Stomach (tissue), 9 donors: ENCODE measurements around the gene SORCS2. TPM values are rescaled to one million over a fixed set of nuclear protein-coding genes. Genes with fewer than 3 reads are reported as not detected.

Source experiments
- DNase-seq, 2 donors: peaks; one replicate each; pipeline versions ENCODE4 v3.0.0 to v3.0.0-alpha.2; 2013 to 2019
- H3K27ac ChIP-seq, 5 donors: fragments of 200-600 bp in 4 of 5; sonication (generic) in 4 of 5; one replicate each; pipeline ENCODE4 v1.5.1; 2013 to 2019; ENCODE audit warnings: mild to moderate bottlenecking in 1 of 5, moderate library complexity in 1 of 5
- H3K27me3 ChIP-seq, 3 donors: fragments of 200-600 bp; sonication (generic); one replicate each; pipeline ENCODE4 v1.5.1; 2017 to 2019; ENCODE audit warnings: mixed run types in 1 of 3
- H3K36me3 ChIP-seq, 4 donors: fragments of 200-600 bp; sonication (generic); 1 replicate in 3 of 4; 2 replicates in 1 of 4; pipeline ENCODE4 v1.5.1; 2016 to 2019
- H3K4me1 ChIP-seq, 4 donors: fragments of 200-600 bp; sonication (generic); one replicate each; pipeline ENCODE4 v1.5.1; 2016 to 2019
- H3K4me3 ChIP-seq, 4 donors: fragments of 200-600 bp; sonication (generic) in 3 of 4; one replicate each; pipeline ENCODE4 v1.5.1; 2016 to 2019; ENCODE audit warnings: mild to moderate bottlenecking in 1 of 4
- H3K9me3 ChIP-seq, 4 donors: fragments of 200-600 bp; sonication (generic); one replicate each; pipeline ENCODE4 v1.5.1; 2016 to 2019
- EP300 ChIP-seq: sonication (generic); formaldehyde crosslinking; IDR thresholded peaks from one replicate; pipeline ENCODE4 v1.6.1; 2017; ENCODE audit warnings: antibody characterized with exemption
- POLR2A ChIP-seq, 4 donors: fragments of 450-650 bp; IDR thresholded peaks; one replicate each; pipeline ENCODE4 v1.6.1; 2016; ENCODE audit warnings: antibody characterized with exemption in 4 of 4, control low read depth in 2 of 4, mild to moderate bottlenecking in 1 of 4, moderate library complexity in 1 of 4
- POLR2AphosphoS5 ChIP-seq, 3 donors: sonication (generic); formaldehyde crosslinking; IDR thresholded peaks; one replicate each; pipeline ENCODE4 v1.6.1; 2016; ENCODE audit warnings: antibody characterized with exemption in 3 of 3
- WGBS, 5 donors: extraction: QIAGEN DNeasy Blood & Tissue Kit in 3 of 5; methylation state at CpG; one replicate each; pipeline versions ENCODE4 v1.1.5 to v1.1.7; 2013 to 2018; 5-methylcytosine and 5-hydroxymethylcytosine counted together
- intact Hi-C: fragments of 100-400 bp; cut with DNase I; formaldehyde crosslinking; loops from one replicate; pipeline ENCODE4 v1.15.1; 2023; ENCODE audit warnings: low total_unique reads
- polyA plus RNA-seq, 3 donors: library from polyadenylated mRNA; stranded (reverse); fragments of 200-250 nt; gene quantifications; one replicate each; pipeline ENCODE4 v1.2.3, GENCODE V29; 2013
- total RNA-seq, 5 donors: library from RNA; depleted of rRNA; stranded (reverse); fragments of >200 nt; gene quantifications; one replicate each; pipeline versions ENCODE4 v1.1.0 to v1.2.3, GENCODE V29; 2014 to 2016
- TF ChIP-seq, protein P1 (sequence below), 7 experiments: fragments of 450-650 bp in 4 of 7; fragments of 200-600 bp in 3 of 7; sonication (generic) in 3 of 7; IDR thresholded peaks; one replicate each; pipeline ENCODE4 v1.5.1; 2016 to 2019; ENCODE audit warnings: antibody characterized with exemption in 7 of 7, control low read depth in 2 of 7, mild to moderate bottlenecking in 1 of 7
- donor health status: healthy with polysubstance abuse.
- donor health status: Bipolar disorder and iron deficiency.
- donor health status: healthy.

SORCS2 gene
- total and polyA plus RNA-seq, 8 donors, result under 0.01 to 13.0 (median 0.50) TPM; not detected in 1

DNA sequence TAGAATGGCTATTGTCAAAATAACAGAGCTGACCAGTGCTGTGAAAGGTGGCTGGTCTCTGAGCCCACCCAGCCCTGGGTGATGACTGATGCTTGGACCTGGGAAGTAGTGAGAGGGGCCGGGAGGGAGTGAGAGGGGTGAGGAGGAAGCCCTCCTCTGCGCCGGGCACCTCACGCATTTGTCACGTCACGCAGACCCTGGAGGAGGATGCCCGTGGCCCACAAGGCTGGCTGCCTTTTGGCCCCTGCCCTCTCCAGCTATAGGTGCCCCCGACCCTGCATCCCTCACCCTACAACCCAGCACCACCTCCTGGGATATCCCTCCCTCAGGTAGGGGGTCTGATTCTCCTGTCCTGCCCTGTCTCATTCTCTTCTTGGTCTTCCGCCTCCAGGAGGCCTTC is 539.9 kb downstream of the SORCS2 start:
- 86 to 93% (median 90%) methylated on average over 9 of the region's 9 CpGs for WGBS, 5 donors
- Histone ChIP-seq H3K36me3 (peaks cover 0 to 5% (median 0%) of the 10 kb centered on the region in 4 donors), H3K4me1 (no peaks in the 10 kb centered on the region), H3K4me3 (no peak overlapping the region), H3K27me3 (peaks cover 0 to 10% (median 4%) of the 10 kb centered on the region in 3 donors), H3K9me3 (peaks cover 0 to 3% (median 0%) of the 10 kb centered on the region in 4 donors), H3K27ac (no peak overlapping the region)
- TF ChIP-seq POLR2AphosphoS5 (IDR thresholded peaks at IDR 0.05) (no peak), POLR2A (IDR thresholded peaks at IDR 0.05) (no peak), EP300 (no peak)
- TF ChIP-seq, protein P1, sequence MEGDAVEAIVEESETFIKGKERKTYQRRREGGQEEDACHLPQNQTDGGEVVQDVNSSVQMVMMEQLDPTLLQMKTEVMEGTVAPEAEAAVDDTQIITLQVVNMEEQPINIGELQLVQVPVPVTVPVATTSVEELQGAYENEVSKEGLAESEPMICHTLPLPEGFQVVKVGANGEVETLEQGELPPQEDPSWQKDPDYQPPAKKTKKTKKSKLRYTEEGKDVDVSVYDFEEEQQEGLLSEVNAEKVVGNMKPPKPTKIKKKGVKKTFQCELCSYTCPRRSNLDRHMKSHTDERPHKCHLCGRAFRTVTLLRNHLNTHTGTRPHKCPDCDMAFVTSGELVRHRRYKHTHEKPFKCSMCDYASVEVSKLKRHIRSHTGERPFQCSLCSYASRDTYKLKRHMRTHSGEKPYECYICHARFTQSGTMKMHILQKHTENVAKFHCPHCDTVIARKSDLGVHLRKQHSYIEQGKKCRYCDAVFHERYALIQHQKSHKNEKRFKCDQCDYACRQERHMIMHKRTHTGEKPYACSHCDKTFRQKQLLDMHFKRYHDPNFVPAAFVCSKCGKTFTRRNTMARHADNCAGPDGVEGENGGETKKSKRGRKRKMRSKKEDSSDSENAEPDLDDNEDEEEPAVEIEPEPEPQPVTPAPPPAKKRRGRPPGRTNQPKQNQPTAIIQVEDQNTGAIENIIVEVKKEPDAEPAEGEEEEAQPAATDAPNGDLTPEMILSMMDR (IDR thresholded peaks at IDR 0.05), result no peak
- no peak for DNase-seq
- intact Hi-C loops, result no loop called here

DNA sequence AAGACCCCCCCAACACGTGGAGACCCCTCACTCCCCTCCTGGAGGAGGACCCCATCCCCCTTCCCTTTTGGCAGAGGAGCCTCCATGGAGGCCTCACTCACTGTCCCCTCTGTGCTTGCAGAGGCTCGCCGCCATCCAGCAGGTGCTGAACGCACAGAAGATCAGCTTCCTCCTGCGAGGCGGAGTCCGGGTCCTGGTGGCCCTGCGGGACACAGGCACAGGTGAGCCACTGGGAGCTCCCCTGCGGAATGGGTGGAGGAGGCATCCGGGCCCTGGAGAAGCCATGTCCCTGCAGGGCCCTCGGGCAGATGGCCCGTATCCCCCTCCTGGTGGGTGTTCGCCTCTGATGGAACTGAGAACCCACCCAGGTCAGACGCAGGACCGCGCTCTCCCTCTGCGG is 540.9 kb downstream of the SORCS2 start:
- Histone ChIP-seq H3K9me3 (peaks cover 0 to 12% (median 0%) of the 10 kb centered on the region in 4 donors), H3K27me3 (peaks cover 0 to 10% (median 4%) of the 10 kb centered on the region in 3 donors), H3K4me3 (no peak overlapping the region), H3K4me1 (no peaks in the 10 kb centered on the region), H3K27ac (no peak overlapping the region), H3K36me3 (peaks cover 0 to 15% (median 0%) of the 10 kb centered on the region in 4 donors)
- intact Hi-C loops, result no loop called here
- TF ChIP-seq, protein P1 (IDR thresholded peaks at IDR 0.05), result no peak
- TF ChIP-seq POLR2A (IDR thresholded peaks at IDR 0.05), result no peak
- TF ChIP-seq POLR2AphosphoS5 (IDR thresholded peaks at IDR 0.05), result no peak
- TF ChIP-seq EP300, result no peak
- no peak for DNase-seq
- WGBS, 5 donors, result 82 to 88% (median 84%) methylated on average over 8 to 17 of the region's 17 CpGs

DNA sequence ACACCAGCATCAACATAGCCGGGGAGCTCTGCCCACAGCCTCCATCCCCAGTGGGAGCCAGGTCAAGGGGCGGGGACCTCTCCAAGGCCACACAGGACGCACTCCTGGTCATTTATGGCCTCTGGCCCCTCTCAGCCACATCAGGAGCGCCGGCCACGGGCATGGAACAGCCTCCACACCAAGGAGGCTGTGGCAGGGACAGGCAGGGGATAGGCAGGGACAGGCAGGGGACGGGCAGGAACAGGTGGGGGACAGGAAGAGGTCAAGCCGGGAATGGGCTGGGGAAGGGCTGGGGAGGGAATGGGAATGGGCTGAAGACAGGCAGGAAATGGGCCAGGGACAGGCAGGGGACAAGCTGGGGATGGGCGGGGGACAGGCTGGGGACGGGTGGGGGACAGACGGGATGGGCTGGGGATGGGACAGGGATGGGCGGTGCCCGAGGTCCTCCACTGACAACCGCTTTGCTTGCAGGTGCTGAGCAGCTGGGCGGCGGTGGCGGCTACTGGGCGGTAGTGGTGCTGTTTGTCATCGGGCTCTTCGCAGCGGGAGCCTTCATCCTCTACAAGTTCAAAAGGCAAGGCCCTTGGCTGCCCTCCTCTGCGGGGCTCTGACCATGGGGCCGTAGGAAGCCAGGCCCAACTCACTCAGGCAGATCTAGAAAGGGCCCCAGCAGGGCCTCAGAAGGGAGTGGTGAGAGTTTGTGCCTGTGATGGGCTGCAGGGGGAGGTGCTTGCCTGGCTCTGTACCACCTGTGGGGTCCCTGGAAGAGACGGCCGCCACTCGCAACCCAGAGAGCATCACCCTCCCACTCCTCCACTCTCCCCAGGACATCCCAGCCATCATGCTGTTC is 541.7 kb downstream of the SORCS2 start:
- WGBS, 5 donors, result 61 to 69% (median 65%) methylated on average over 23 to 26 of the region's 26 CpGs
- Histone ChIP-seq H3K4me1 (no peaks in the 10 kb centered on the region), H3K9me3 (peaks cover 0 to 12% (median 0%) of the 10 kb centered on the region in 4 donors), H3K4me3 (no peak overlapping the region), H3K36me3 (peaks cover 0 to 16% (median 0%) of the 10 kb centered on the region in 4 donors), H3K27ac (no peak overlapping the region), H3K27me3 (peaks cover 0 to 10% (median 4%) of the 10 kb centered on the region in 3 donors)
- no peak for TF ChIP-seq EP300
- no peak for TF ChIP-seq POLR2A (IDR thresholded peaks at IDR 0.05)
- TF ChIP-seq, protein P1 (IDR thresholded peaks at IDR 0.05), result no peak
- no peak for TF ChIP-seq POLR2AphosphoS5 (IDR thresholded peaks at IDR 0.05)
- intact Hi-C loops, result no loop called here
- DNase-seq, result no peak

DNA sequence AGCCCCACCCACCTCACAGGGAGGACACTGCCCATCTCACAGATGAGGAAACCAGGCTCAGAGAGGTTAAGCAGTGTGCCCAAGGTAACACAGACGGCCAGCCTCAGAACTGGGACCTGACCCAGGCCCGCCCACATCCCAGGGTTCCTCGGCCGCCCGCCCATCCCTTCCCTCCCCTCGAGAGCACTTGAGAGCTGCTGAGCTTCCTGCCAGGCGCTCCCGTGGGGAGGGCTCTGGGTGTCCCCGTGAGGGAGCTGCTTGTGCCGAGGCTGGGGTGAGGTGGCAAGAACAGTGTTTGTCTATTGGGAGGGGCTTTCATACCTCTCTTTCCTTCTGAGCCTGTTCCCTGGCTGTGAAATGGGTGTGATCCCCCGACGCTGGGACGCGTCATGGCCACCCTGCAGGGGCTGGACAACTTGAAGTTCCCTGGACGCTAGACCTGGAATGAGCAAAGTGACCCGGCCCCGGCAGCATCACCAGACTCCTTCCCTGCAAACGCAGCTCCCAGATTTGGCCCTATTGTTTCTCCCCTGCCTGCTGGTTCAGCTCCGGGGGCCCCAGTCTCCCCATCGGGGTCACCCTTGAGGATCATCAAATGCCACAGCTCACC is 542.4 kb downstream of the SORCS2 start:
- Histone ChIP-seq H3K36me3 (peaks cover 0 to 16% (median 0%) of the 10 kb centered on the region in 4 donors), H3K27ac (no peak overlapping the region), H3K4me1 (no peaks in the 10 kb centered on the region), H3K4me3 (no peak overlapping the region), H3K9me3 (peaks cover 0 to 12% (median 0%) of the 10 kb centered on the region in 4 donors), H3K27me3 (peaks cover 0 to 10% (median 4%) of the 10 kb centered on the region in 3 donors)
- intact Hi-C loops, result no loop called here
- DNase-seq, result no peak
- TF ChIP-seq POLR2AphosphoS5 (IDR thresholded peaks at IDR 0.05) (no peak), POLR2A (IDR thresholded peaks at IDR 0.05) (no peak), EP300 (no peak)
- TF ChIP-seq, protein P1 (IDR thresholded peaks at IDR 0.05), result no peak
- WGBS, 5 donors, result 51 to 61% (median 55%) methylated on average over 18 to 20 of the region's 20 CpGs
